Measurements from ENCODE around the gene GATA6.

Gene GATA6

GRCh38 chr18:22238681-22239080 lies 69.3 kb downstream of the GATA6 start:
- TF ChIP-seq POLR2AphosphoS5 (IDR thresholded peaks at IDR 0.05; ENCODE audit: low read depth, low read length) (no peak), REST (IDR thresholded peaks at IDR 0.05; ENCODE audit: insufficient read depth in 1 of 2, low read depth in 2 of 2, low read length in 2 of 2) (no peak), TAF1 (IDR thresholded peaks at IDR 0.05; ENCODE audit: borderline replicate concordance, insufficient read depth, low read length) (no peak), SIN3A (IDR thresholded peaks at IDR 0.05; ENCODE audit: borderline replicate concordance, insufficient read depth, low read length) (no peak)

GRCh38 chr18:22241921-22242361 lies 72.6 kb downstream of the GATA6 start:
- TF ChIP-seq POLR2AphosphoS5 (IDR thresholded peaks at IDR 0.05; ENCODE audit: low read depth, low read length) (no peak), TAF1 (IDR thresholded peaks at IDR 0.05; ENCODE audit: borderline replicate concordance, insufficient read depth, low read length) (no peak), REST (IDR thresholded peaks at IDR 0.05; ENCODE audit: insufficient read depth in 1 of 2, low read depth in 2 of 2, low read length in 2 of 2) (no peak), FOXP2 (optimal IDR thresholded peaks at IDR 0.05; ENCODE audit: borderline replicate concordance, extremely low read depth, extremely low read length, insufficient read depth) (no peak), SIN3A (IDR thresholded peaks at IDR 0.05; ENCODE audit: borderline replicate concordance, insufficient read depth, low read length) (no peak)

GRCh38 chr18:22243513-22243912 lies 74.1 kb downstream of the GATA6 start:
- TF ChIP-seq POLR2AphosphoS5 (IDR thresholded peaks at IDR 0.05; ENCODE audit: low read depth, low read length) = no peak
- TF ChIP-seq REST (IDR thresholded peaks at IDR 0.05; ENCODE audit: insufficient read depth in 1 of 2, low read depth in 2 of 2, low read length in 2 of 2) = no peak
- no peak for TF ChIP-seq TAF1 (IDR thresholded peaks at IDR 0.05; ENCODE audit: borderline replicate concordance, insufficient read depth, low read length)
- TF ChIP-seq FOXP2 (optimal IDR thresholded peaks at IDR 0.05; ENCODE audit: borderline replicate concordance, extremely low read depth, extremely low read length, insufficient read depth) = no peak
- TF ChIP-seq SIN3A (IDR thresholded peaks at IDR 0.05; ENCODE audit: borderline replicate concordance, insufficient read depth, low read length) = no peak

GRCh38 chr18:22250026-22250425 lies 80.6 kb downstream of the GATA6 start:
- TF ChIP-seq SIN3A (IDR thresholded peaks at IDR 0.05; ENCODE audit: borderline replicate concordance, insufficient read depth, low read length) (no peak), REST (IDR thresholded peaks at IDR 0.05; ENCODE audit: insufficient read depth in 1 of 2, low read depth in 2 of 2, low read length in 2 of 2) (no peak), FOXP2 (optimal IDR thresholded peaks at IDR 0.05; ENCODE audit: borderline replicate concordance, extremely low read depth, extremely low read length, insufficient read depth) (no peak)

GRCh38 chr18:22250591-22250996 lies 81.2 kb downstream of the GATA6 start:
- TF ChIP-seq TAF1 (IDR thresholded peaks at IDR 0.05; ENCODE audit: borderline replicate concordance, insufficient read depth, low read length) = no peak
- no peak for TF ChIP-seq SIN3A (IDR thresholded peaks at IDR 0.05; ENCODE audit: borderline replicate concordance, insufficient read depth, low read length)
- no peak for TF ChIP-seq FOXP2 (optimal IDR thresholded peaks at IDR 0.05; ENCODE audit: borderline replicate concordance, extremely low read depth, extremely low read length, insufficient read depth)
- no peak for TF ChIP-seq REST (IDR thresholded peaks at IDR 0.05; ENCODE audit: insufficient read depth in 1 of 2, low read depth in 2 of 2, low read length in 2 of 2)
- TF ChIP-seq POLR2AphosphoS5 (IDR thresholded peaks at IDR 0.05; ENCODE audit: low read depth, low read length) = no peak
